GM21737 (cell line): ENCODE results near the gene ERC2.
"Not testable (repeated sequence)": the region's sequence is repeated elsewhere in the genome, so short reads cannot be mapped to it uniquely, and the experiment has no call there.

Experiments used
- ATAC-seq: cut with Tn5 transposase; IDR thresholded peaks from one replicate; pipeline ENCODE4 v1.9.1; 2021; ENCODE audit warnings: mild to moderate bottlenecking, moderate library complexity; ENCODE audit not compliant: unreplicated experiment

The ERC2 gene

GRCh38 chr3:56268616-56269383, 199.5 kb downstream of the ERC2 start:
- ATAC-seq = no peak

- ATAC-seq = not testable (repeated sequence)
Observed at GRCh38 chr3:56261852-56262251, 206.4 kb downstream of the ERC2 start.

- no peak for ATAC-seq
Observed at GRCh38 chr3:56260262-56260661, 208.0 kb downstream of the ERC2 start.

GRCh38 chr3:56257826-56258225, 210.4 kb downstream of the ERC2 start:
- no peak for ATAC-seq

- ATAC-seq = no peak
Observed at GRCh38 chr3:56254835-56255234, 213.4 kb downstream of the ERC2 start.

- ATAC-seq = no peak
Observed at GRCh38 chr3:56253941-56254665, 214.2 kb downstream of the ERC2 start.

- no peak for ATAC-seq
Observed at GRCh38 chr3:56251343-56251945, 216.8 kb downstream of the ERC2 start.

GRCh38 chr3:56248021-56248420, 220.2 kb downstream of the ERC2 start:
- no peak for ATAC-seq

GRCh38 chr3:56238299-56238698, 230.0 kb downstream of the ERC2 start:
- no peak for ATAC-seq

GRCh38 chr3:56233742-56234141, 234.5 kb downstream of the ERC2 start:
- ATAC-seq = no peak

- ATAC-seq = no peak
Observed at GRCh38 chr3:56229311-56229710, 239.0 kb downstream of the ERC2 start.

GRCh38 chr3:56222866-56223265, 245.4 kb downstream of the ERC2 start:
- no peak for ATAC-seq

- ATAC-seq = no peak
Observed at GRCh38 chr3:56219894-56220805, 248.1 kb downstream of the ERC2 start.

- no peak for ATAC-seq
Observed at GRCh38 chr3:56209982-56210751, 258.1 kb downstream of the ERC2 start.

GRCh38 chr3:56207922-56208321, 260.3 kb downstream of the ERC2 start:
- ATAC-seq = no peak

GRCh38 chr3:56205406-56205805, 262.9 kb downstream of the ERC2 start:
- no peak for ATAC-seq

- ATAC-seq = no peak
Observed at GRCh38 chr3:56202997-56203396, 265.3 kb downstream of the ERC2 start.

GRCh38 chr3:56201407-56201806, 266.9 kb downstream of the ERC2 start:
- no peak for ATAC-seq

- ATAC-seq = no peak
Observed at GRCh38 chr3:56200251-56200650, 268.0 kb downstream of the ERC2 start.

- ATAC-seq = no peak
Observed at GRCh38 chr3:56197991-56198390, 270.3 kb downstream of the ERC2 start.
